Measurements from ENCODE around the gene INTS11.

INTS11 gene

GRCh38 chr1:1312450-1313314 is 11.8 kb downstream of the INTS11 start:
- FAIRE-seq: no peak
- DNase-seq (ENCODE audit: low spot score): no peak

- FAIRE-seq (no peak), DNase-seq (ENCODE audit: low spot score) (no peak)
Measured at GRCh38 chr1:1311107-1312104, 13.1 kb downstream of the INTS11 start.

DNA sequence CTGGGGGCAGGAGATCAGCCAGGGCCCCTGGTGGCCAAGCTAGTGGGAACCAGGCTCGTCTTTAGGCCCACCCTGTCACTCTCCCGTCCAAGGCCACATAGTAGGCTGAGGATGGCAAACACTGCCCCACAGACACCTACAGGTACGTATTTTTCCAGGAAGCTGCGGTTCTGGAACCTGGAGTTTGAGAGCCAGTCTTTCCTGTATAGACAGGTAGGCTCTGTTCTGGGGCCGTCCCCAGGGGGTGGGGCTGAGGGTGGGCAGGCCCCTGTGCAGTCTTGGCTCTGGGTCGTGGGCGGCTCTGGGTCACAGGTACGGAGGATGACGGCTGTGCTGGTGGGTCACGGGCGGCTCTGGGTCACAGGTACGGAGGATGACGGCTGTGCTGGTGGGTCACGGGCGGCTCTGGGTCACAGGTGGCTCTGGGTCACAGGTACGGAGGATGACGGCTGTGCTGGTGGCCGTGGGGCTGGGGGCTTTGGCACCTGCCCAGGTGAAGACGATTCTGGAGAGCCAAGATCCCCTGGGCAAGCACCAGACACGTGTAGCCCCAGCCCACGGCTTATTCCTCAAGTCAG is 13.9 kb downstream of the INTS11 start:
- DNase-seq (ENCODE audit: low spot score): no peak
- no peak for FAIRE-seq

- FAIRE-seq (no peak), DNase-seq (ENCODE audit: low spot score) (no peak)
Measured at GRCh38 chr1:1310109-1310385, 14.4 kb downstream of the INTS11 start.

DNA sequence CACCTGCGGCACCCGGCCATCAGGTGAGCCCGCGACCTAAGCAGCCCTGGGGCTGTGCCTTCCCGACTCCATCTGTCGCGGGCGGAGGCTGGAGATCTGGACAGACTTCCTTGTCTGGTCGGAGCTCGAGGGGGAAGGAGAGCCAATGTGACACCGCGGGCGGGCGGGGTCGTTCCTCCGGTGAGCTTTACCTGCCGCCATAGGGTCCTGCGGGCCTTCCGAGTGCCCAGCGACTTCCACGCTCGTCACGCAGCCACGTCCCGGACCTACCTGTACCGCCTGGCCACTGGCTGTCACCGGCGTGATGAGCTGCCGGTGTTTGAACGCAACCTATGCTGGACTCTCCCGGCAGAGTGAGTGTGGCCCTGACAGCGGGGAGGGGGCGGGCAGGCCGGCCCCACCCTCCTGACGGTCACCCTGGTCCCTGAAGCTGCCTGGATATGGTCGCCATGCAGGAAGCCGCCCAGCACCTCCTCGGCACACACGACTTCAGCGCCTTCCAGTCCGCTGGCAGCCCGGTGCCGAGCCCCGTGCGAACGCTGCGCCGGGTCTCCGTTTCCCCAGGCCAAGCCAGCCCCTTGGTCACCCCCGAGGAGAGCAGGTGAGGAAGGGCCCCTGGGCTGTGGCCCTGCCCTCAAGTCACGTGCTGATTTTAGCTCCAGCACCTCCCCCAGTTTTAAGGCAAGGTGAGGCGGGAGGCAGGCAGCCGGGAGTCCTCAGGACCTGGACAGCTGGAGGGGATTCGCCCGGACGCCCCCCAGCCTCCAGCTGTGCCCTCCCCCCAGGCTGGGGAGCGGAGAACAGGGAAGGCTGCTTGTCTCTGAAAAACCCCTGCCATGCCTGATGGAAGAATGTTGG is 15.0 kb downstream of the INTS11 start:
- DNase-seq (ENCODE audit: low spot score): no peak
- no peak for FAIRE-seq

DNA sequence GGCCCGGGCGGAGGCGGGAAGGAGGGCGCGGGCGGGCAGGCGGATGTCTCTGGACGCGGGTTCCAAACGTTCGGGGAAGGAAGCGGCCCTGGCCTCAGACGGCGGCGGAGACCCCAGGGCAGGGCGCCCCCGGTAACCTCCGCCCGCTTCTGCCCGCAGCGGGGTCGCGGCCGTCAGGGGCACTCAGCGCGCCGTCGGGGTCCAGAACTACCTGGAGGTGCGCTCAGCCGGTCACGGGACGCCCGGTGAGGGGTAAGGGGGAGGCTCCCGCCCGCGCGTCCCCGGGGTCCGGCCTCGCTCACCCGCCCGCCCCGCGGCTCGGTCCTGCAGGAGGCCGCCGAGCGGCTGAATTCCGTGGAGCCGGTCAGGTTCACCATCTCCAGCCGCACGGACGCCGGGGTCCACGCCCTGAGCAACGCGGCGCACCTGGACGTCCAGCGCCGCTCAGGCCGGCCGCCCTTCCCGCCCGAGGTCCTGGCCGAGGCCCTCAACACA is 15.7 kb downstream of the INTS11 start:
- DNase-seq (ENCODE audit: low spot score) (no peak), FAIRE-seq (no peak)

- DNase-seq (ENCODE audit: low spot score) (peak; percentile 93), FAIRE-seq (peak; percentile 52)
Measured at GRCh38 chr1:1307923-1308755, 16.3 kb downstream of the INTS11 start, which contains the start of the genes ACAP3 and PUSL1. Gene ACAP3, minus strand, starts transcription at chr1:1307930. Its CDS starts 115 bp downstream, at chr1:1307815. Gene PUSL1, plus strand, starts transcription at chr1:1308597. Its CDS starts 47 bp downstream, at chr1:1308644.

DNA sequence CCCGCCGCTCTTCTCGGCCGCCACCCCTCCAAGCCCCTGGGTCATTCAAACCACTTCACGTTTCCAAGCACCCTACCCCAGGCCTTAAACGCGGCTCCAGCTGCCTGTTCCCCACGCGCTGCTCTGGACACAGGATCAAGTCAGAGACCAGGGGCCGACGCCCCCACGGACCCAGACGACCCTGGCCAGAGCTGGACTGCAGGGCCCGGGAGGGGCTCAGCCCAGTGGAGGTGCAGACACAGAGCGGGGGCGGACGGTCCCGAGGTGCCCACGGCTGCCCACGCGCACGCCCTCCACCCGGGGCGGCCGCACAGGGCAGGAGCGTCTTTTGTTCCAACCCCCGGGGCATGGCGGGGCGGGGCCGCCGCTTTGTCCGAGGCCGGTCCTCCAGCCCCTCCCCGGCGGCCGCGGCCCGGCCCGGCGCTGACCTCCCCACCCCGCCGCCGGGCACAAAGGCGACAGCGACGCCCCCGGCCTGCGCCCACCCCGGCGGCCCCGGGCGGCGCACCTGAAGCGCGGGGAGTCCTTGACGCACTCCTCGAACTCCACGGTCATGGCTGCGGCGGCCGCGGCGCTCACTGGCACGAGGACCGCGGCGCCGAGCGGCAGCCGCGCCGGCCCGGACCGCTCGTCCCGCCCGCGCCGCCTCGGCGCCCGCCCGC is 17.1 kb downstream of the INTS11 start:
- FAIRE-seq: no peak
- no peak for DNase-seq (ENCODE audit: low spot score)

DNA sequence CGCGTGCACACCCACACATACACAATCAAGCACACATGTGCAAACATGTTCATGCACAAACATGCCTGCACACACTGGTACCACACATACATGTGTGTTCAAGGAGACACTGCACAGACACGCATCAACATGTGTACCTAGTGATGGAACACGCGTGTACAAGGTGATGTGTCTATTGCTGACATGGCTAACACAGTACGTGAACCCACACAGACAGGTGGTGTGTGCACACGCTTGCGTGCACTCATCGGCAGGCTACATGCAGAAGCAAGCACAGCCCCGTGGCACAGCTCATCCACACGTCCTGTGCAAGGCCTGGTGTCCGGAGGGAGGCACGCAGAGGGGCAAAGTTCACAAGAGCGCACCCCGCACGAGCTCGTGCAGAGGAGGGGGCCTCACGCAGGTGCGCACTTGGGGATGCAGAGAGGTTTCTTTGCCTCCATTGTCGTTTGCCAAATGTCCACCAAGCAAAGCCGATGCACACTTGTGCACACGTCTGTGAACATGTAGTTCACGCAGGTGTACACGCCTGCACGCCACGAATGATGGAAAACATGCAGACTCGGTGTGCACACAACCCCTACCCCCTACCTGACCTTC is 17.7 kb downstream of the INTS11 start:
- peak; percentile 5 for FAIRE-seq

DNA sequence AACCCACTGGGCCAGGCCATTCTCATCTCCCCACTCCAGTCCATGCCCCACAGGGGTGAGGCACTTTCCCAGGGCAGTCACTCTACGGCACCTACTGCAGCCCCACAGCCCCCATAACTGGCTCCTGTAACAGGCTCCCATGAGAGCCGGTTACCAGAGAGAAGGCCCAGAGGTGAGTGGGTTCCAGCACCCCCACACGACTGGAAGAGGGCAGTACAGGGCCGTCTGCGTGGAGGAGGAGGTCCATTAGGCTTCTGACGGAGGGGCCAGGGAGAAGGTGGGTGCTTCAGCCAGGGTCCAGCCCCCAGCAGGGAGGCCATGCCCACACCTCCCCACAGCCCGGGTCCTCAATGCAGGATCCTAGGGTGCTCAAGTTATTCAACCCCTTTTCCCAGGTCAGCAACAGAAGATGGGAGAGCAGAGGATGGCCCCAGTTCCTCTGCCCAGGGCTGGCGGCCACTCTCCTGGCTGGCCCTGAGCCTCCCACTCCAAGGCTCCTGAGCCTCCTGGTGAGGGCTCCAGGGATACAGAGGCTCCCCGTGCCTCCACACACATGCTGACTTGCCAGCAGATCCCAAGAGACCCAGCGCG is 18.3 kb downstream of the INTS11 start:
- FAIRE-seq (no peak), DNase-seq (ENCODE audit: low spot score) (no peak)

More for the DNA sequence above, 17.7 kb downstream of the INTS11 start:
- no peak for DNase-seq (ENCODE audit: low spot score)

DNA sequence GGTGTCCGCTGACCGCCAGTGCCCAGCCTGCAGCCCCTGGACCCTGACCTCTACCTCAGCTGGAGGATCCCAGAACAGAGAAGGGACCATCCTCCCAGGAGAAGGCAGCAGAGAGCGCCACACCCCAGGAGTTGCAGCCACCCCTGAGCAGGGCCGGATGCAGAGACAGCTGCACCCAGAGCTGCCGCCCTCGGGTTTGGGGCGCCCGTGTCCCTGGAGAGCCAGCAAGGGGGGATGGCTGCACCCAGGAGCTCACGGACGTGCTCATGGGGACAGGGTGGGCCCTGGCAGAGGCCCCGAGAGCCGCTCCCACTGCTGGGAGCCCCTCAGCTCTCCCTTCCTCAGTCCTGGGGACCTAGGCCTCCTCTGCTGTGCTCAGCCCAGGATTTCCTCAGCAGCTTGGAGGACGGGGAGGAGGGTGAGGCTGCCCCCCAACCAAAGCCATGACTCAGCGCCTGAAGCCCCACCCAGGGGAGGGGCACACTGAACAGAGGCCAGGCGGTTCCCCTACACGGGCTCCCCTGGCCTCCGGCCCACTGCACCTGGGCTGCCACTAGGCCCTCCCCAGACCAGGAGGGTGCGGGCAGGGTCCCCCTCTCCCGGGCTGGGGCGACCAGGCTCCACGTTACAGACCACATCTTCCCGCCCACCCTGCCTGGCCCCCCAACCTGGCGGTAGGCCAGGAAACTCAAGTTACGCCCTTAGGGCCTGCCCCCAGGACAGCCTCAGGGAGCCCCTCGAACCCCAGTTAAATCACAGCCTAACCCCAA is 19.0 kb downstream of the INTS11 start:
- FAIRE-seq (no peak), DNase-seq (ENCODE audit: low spot score) (peak; percentile 78)

DNA sequence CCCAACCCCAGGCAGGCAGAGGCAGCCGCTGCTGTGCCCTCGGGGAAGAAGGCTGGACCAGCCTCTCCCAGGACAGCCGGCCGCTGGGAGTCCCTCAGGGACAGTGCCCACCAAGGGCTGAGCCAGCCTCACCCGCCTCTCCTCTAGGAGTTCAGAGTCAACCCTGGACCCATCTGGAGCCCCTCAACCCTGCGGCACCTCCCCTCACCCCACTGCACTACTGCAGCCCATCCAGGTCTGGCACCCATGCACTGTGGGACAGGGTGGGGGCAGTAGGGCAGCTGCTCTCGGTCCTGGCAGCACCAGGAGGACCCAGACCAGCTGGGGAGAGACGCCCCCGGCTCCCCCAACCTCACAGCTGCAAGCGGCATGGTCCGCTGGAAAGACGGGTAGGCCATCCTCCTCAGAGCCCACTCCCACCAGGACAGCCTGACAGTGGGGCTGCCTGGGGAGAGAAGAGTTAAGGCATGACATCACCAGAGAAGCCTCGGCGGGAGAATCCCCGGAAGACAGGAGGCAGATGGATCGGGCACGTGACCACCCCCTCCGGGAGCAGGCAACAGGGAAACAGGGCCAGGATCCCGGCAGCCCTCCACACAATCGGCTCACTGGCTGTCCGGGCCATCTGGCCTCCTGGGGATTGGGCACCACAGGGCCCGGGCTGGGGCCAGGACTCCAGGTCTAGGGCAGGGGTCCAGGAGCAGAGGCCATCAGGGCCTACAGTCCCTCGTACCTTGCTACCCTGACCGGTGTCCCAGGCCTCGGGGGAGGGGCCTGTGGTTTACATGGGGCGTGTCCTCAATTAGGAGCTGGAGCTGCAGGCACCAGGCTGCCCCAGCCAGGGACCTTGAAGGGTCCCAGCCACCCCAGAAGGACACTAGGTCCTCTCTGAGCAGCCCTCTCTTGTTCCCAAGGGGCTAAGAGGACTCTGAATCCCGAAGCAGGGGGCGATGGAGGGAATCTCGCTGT is 19.8 kb downstream of the INTS11 start:
- FAIRE-seq: no peak
- peak; percentile 77 for DNase-seq (ENCODE audit: low spot score)

DNA sequence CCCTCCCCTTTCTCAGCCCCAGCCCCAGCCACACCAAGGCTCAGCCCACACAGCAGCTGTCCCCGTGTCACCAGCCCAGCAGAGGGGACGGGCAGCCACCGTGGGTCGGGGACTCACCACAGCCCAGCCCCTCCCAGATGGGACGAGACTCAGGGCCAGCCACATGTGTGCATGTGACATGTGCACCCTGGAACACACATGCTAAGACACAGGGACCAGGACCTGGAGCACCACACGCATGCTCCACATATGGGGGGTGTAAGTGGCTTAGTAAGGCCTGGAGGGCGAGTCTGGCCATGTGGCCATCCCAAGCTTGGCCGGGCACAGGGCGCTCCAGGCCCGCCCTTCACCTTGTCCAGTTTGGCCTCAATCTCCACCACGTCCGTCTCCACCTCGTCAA is 20.7 kb downstream of the INTS11 start:
- FAIRE-seq: no peak
- no peak for DNase-seq (ENCODE audit: low spot score)

GRCh38 chr1:1302951-1303509 is 21.4 kb downstream of the INTS11 start:
- DNase-seq (ENCODE audit: low spot score) (no peak), FAIRE-seq (no peak)

DNA sequence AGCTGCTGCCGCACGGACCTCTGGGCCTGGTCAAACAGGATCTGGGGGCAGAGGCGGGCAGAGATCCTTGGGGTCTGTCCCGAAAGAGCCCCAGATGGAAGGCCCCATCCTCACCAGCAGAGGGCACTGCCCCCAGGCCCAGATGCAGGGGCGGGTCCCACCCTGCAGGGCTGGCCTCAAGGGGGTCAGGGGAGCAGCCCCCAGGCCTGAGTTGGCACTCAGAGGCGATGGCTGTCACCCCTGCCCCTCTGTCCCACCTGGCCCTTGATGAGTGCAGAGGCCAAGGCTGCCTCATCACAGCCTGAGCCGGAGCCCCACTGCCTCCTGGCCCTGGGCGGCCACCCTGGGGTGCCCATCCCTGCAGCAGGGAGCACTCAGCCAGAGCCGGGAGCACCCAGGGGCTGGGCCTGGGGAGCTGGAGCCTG is 22.4 kb downstream of the INTS11 start:
- FAIRE-seq: no peak
- no peak for DNase-seq (ENCODE audit: low spot score)

- FAIRE-seq (no peak), DNase-seq (ENCODE audit: low spot score) (no peak)
Measured at GRCh38 chr1:1300352-1300739, 24.1 kb downstream of the INTS11 start.

Measured in urothelium cell line (cell line).